ENCODE measurements around the gene MACROD1.

DNA sequence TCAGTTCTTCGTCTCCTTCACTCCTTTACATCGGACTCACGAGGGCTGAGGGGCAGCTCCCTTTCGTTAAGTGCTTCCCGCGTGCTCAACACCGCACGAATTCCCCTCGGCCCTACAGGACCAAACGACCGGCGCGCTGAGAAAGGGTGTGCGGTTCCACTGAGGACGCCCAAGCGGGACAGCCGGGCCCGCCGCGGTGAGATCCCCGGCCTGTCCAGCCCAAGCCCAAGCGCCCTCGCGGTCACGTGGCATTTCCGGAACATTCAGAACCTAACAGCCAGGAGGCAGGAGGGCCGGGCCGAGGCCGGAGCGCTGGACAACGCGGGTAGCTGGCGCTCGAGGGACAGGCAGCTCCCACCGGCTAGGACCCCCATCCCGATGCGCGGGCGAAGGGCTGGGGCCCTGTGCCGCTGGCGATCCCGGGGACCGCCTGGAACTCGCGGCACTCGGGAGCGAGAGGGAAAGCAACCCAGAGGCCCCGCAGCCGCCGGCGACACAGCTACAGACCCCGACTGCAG is 19.3 kb upstream of the MACROD1 start:
- TF ChIP-seq, protein P1, sequence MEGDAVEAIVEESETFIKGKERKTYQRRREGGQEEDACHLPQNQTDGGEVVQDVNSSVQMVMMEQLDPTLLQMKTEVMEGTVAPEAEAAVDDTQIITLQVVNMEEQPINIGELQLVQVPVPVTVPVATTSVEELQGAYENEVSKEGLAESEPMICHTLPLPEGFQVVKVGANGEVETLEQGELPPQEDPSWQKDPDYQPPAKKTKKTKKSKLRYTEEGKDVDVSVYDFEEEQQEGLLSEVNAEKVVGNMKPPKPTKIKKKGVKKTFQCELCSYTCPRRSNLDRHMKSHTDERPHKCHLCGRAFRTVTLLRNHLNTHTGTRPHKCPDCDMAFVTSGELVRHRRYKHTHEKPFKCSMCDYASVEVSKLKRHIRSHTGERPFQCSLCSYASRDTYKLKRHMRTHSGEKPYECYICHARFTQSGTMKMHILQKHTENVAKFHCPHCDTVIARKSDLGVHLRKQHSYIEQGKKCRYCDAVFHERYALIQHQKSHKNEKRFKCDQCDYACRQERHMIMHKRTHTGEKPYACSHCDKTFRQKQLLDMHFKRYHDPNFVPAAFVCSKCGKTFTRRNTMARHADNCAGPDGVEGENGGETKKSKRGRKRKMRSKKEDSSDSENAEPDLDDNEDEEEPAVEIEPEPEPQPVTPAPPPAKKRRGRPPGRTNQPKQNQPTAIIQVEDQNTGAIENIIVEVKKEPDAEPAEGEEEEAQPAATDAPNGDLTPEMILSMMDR (IDR thresholded peaks at IDR 0.05): no peak
- TF ChIP-seq EZH2 (IDR thresholded peaks at IDR 0.05; ENCODE audit: borderline replicate concordance, insufficient read depth, low read depth, low read length, poor library complexity, severe bottlenecking): no peak

Measured in B cell (primary cell).